Neural cell (in vitro differentiated cells): ENCODE results near the gene HERC2.

ENCODE experiments used
- CTCF ChIP-seq: fragments of 450-650 bp; IDR thresholded peaks from 2 replicates; pipeline ENCODE4 v1.5.1; 2014; ENCODE audit warnings: antibody characterized with exemption, mild to moderate bottlenecking, moderate library complexity; ENCODE audit not compliant: poor library complexity, severe bottlenecking
- EZH2 ChIP-seq: fragments of 200-600, 300-800 bp; shearing (Covaris generic), sonication (generic); IDR thresholded peaks from 2 replicates; pipeline ENCODE4 v1.6.1; 2014; ENCODE audit warnings: antibody characterized with exemption, low read length, borderline replicate concordance, mild to moderate bottlenecking; ENCODE audit not compliant: insufficient read depth, poor library complexity, severe bottlenecking
- RAD21 ChIP-seq: fragments of 450-650 bp; conservative IDR thresholded peaks from 2 replicates; pipeline ENCODE4 v1.6.1; 2014; ENCODE audit warnings: antibody characterized with exemption, mild to moderate bottlenecking, moderate library complexity
- SMC3 ChIP-seq: fragments of 450-650 bp; conservative IDR thresholded peaks from 2 replicates; pipeline ENCODE4 v1.6.1; 2014; ENCODE audit warnings: antibody characterized with exemption, mild to moderate bottlenecking, moderate library complexity; ENCODE audit not compliant: poor library complexity
- TAF1 ChIP-seq: IDR thresholded peaks from 2 replicates; pipeline ENCODE4 v1.6.1; 2012; ENCODE audit warnings: low read depth

- TF ChIP-seq EZH2 (no peak), CTCF (no peak), RAD21 (no peak), TAF1 (no peak), SMC3 (no peak)
Measured at GRCh38 chr15:28184166-28184565, 137.8 kb downstream of the HERC2 start.
